GM18858 (cell line): Measurements from ENCODE around the gene LIN52.
A peak's percentile ranks its signal among the peaks of the same experiment; 100 is the strongest.

ENCODE experiments used
- ATAC-seq: cut with Tn5 transposase; IDR thresholded peaks from one replicate; pipeline ENCODE4 v1.9.1; 2021; ENCODE audit not compliant: unreplicated experiment

Gene LIN52

GRCh38 chr14:74084277-74085046 lies at the start of gene LIN52, which contains the start of gene ALDH6A1:
Gene LIN52, plus strand, starts transcription at chr14:74084956. Its CDS starts 19 bp downstream, at chr14:74084975.
Gene ALDH6A1, minus strand, starts transcription at chr14:74084453. Its CDS starts 59 bp downstream, at chr14:74084394.
- peak; percentile 88 for ATAC-seq

- ATAC-seq, result no peak
Measured at GRCh38 chr14:74035556-74035955, 49.2 kb upstream of the LIN52 start.

GRCh38 chr14:74038020-74038859 lies 46.5 kb upstream of the LIN52 start:
- ATAC-seq, result no peak

- no peak for ATAC-seq
Measured at GRCh38 chr14:74042296-74042695, 42.5 kb upstream of the LIN52 start.

GRCh38 chr14:74045522-74045921 lies 39.2 kb upstream of the LIN52 start:
- ATAC-seq, result no peak

GRCh38 chr14:74048281-74048680 lies 36.5 kb upstream of the LIN52 start:
- ATAC-seq, result no peak

- no peak for ATAC-seq
Measured at GRCh38 chr14:74049876-74050495, 34.8 kb upstream of the LIN52 start.

- no peak for ATAC-seq
Measured at GRCh38 chr14:74062809-74063150, 22.0 kb upstream of the LIN52 start.

- no peak for ATAC-seq
Measured at GRCh38 chr14:74064426-74064825, 20.3 kb upstream of the LIN52 start.

- ATAC-seq, result no peak
Measured at GRCh38 chr14:74064883-74065282, 19.9 kb upstream of the LIN52 start.

- ATAC-seq, result no peak
Measured at GRCh38 chr14:74065746-74066575, 18.8 kb upstream of the LIN52 start.

GRCh38 chr14:74077401-74077800 lies 7.4 kb upstream of the LIN52 start:
- no peak for ATAC-seq

- ATAC-seq, result no peak
Measured at GRCh38 chr14:74080820-74081460, 3.8 kb upstream of the LIN52 start.

- ATAC-seq, result no peak
Measured at GRCh38 chr14:74081491-74081890, 3.3 kb upstream of the LIN52 start.

- no peak for ATAC-seq
Measured at GRCh38 chr14:74083161-74083560, 1.6 kb upstream of the LIN52 start.

- no peak for ATAC-seq
Measured at GRCh38 chr14:74083784-74084276, 926 bp upstream of the LIN52 start.

- no peak for ATAC-seq
Measured at GRCh38 chr14:74085047-74085637, 386 bp downstream of the LIN52 start.

- ATAC-seq, result no peak
Measured at GRCh38 chr14:74085828-74086227, 1.1 kb downstream of the LIN52 start.

GRCh38 chr14:74089251-74090020 lies 4.7 kb downstream of the LIN52 start:
- no peak for ATAC-seq
